PC-9 (cell line): ENCODE data around the gene ZNF71. TPM values are rescaled to one million over a fixed set of nuclear protein-coding genes. Genes with fewer than 3 reads are reported as not detected.

Source experiments
- BruUV-seq: library from RNA; stranded (reverse); fragments of 400-500 nt; replicated peaks from 2 replicates; lab custom pipeline; 2021; lab: Mats Ljungman, UMichigan
- CTCF ChIA-PET: fragments of 300-600 bp; sonication (Branson Sonifier 250); formaldehyde crosslinking; loops from one replicate; lab custom pipeline; 2022; ENCODE audit warnings: antibody characterized with exemption; lab: Charles Lee
- POLR2A ChIA-PET: fragments of 300-600 bp; sonication (Branson Sonifier 250); formaldehyde crosslinking; loops from one replicate; lab custom pipeline; 2022; ENCODE audit warnings: antibody characterized with exemption; ENCODE audit not compliant: unreplicated experiment; lab: Charles Lee
- DNase-seq, 2 experiments: peaks; one replicate each; pipeline versions ENCODE4 v3.0.0 to v3.0.0-alpha.2; 2015 to 2022; ENCODE audit warnings: mixed read lengths in 1 of 2
- H2AFZ ChIP-seq: fragments of 200-600 bp; sonication (generic); 2 replicates; pipeline ENCODE4 v1.8.1; 2017; ENCODE audit warnings: antibody characterized with exemption
- H3F3A ChIP-seq: fragments of 200-600 bp; sonication (generic); 2 replicates; pipeline ENCODE4 v1.8.1; 2017; ENCODE audit warnings: antibody characterized with exemption, mild to moderate bottlenecking, low read depth; ENCODE audit not compliant: insufficient read depth
- H3K27ac ChIP-seq: fragments of 200-600 bp; sonication (generic); 2 replicates; pipeline ENCODE4 v1.6.1; 2016; ENCODE audit warnings: mixed run types
- H3K27me3 ChIP-seq: fragments of 200-600 bp; sonication (generic); 2 replicates; pipeline ENCODE4 v1.6.1; 2016; ENCODE audit warnings: low read depth, mixed run types; ENCODE audit not compliant: insufficient read depth
- H3K36me3 ChIP-seq: fragments of 200-600 bp; sonication (generic); 2 replicates; pipeline ENCODE4 v1.6.1; 2016; ENCODE audit warnings: low read depth, mixed run types
- H3K4me1 ChIP-seq: fragments of 200-600 bp; sonication (generic); replicated peaks from 2 replicates; pipeline ENCODE4 v1.6.1; 2016; ENCODE audit warnings: mixed run types; ENCODE audit not compliant: insufficient read depth
- H3K4me2 ChIP-seq: fragments of 200-600 bp; sonication (generic); 2 replicates; pipeline ENCODE4 v1.6.1; 2017; ENCODE audit warnings: mixed run types
- H3K4me3 ChIP-seq: fragments of 200-600 bp; sonication (generic); 2 replicates; pipeline ENCODE4 v1.6.1; 2016; ENCODE audit warnings: mixed run types
- H3K79me2 ChIP-seq: fragments of 200-600 bp; sonication (generic); 2 replicates; pipeline ENCODE4 v1.6.1; 2017; ENCODE audit warnings: low read depth, mixed run types
- H3K9me2 ChIP-seq: fragments of 200-600 bp; sonication (generic); 2 replicates; pipeline ENCODE4 v1.8.1; 2017; ENCODE audit warnings: mild to moderate bottlenecking; ENCODE audit not compliant: insufficient read depth
- H3K9me3 ChIP-seq: fragments of 200-600 bp; sonication (generic); 2 replicates; pipeline ENCODE4 v1.8.1; 2016; ENCODE audit warnings: low read depth; ENCODE audit not compliant: insufficient read depth
- H4K20me1 ChIP-seq: fragments of 200-600 bp; sonication (generic); 2 replicates; pipeline ENCODE4 v1.8.1; 2017; ENCODE audit not compliant: insufficient read depth
- EZH2 ChIP-seq: fragments of 200-600 bp; sonication (generic); IDR thresholded peaks from 2 replicates; pipeline ENCODE4 v1.8.0; 2017; ENCODE audit warnings: antibody characterized with exemption, low read depth
- intact Hi-C: fragments of 100-400 bp; cut with micrococcal nuclease; formaldehyde crosslinking; loops from one replicate; pipeline ENCODE4 v1.10.0; 2022; ENCODE audit not compliant: unreplicated experiment
- total RNA-seq: library from RNA; stranded (reverse); gene quantifications from 2 replicates; pipeline ENCODE4 v1.2.3, GENCODE V29; 2021
- TF ChIP-seq, protein P1 (sequence below): fragments of 200-600 bp; sonication (generic); conservative IDR thresholded peaks from 2 replicates; pipeline ENCODE4 v1.6.1; 2017; ENCODE audit warnings: mixed run types, antibody characterized with exemption, mild to moderate bottlenecking, moderate library complexity

The ZNF71 gene
- total RNA-seq, 1 experiment from 2014 or later = 7.2 TPM

DNA sequence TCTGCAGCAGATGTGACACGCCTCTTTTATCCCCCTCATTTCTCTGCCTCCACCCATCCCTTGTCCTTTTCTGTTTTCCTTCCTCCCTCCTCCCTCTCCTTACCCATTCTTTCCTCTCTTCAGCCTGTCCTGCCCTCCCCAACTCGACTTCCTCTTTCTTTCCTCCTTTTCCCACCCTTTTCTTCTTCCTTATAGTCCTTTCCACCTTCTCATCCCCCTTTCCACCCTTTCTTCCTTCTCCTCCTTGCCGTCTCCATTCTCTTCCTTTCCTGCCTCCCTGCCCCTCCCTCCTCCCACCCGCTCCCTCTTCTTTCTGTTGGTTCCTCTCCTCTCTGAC lies 688 bp upstream of the ZNF71 start:
- TF ChIP-seq EZH2 = no peak
- TF ChIP-seq, protein P1, sequence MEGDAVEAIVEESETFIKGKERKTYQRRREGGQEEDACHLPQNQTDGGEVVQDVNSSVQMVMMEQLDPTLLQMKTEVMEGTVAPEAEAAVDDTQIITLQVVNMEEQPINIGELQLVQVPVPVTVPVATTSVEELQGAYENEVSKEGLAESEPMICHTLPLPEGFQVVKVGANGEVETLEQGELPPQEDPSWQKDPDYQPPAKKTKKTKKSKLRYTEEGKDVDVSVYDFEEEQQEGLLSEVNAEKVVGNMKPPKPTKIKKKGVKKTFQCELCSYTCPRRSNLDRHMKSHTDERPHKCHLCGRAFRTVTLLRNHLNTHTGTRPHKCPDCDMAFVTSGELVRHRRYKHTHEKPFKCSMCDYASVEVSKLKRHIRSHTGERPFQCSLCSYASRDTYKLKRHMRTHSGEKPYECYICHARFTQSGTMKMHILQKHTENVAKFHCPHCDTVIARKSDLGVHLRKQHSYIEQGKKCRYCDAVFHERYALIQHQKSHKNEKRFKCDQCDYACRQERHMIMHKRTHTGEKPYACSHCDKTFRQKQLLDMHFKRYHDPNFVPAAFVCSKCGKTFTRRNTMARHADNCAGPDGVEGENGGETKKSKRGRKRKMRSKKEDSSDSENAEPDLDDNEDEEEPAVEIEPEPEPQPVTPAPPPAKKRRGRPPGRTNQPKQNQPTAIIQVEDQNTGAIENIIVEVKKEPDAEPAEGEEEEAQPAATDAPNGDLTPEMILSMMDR = no peak
- Histone ChIP-seq H3K36me3 (peaks cover 18% of the 10 kb centered on the region; the same call in 1 of the 2 replicates), H3F3A (no peaks in the 10 kb centered on the region), H2AFZ (peak overlapping the region; percentile 90), H3K79me2 (peaks cover 14% of the 10 kb centered on the region), H3K27ac (no peak overlapping the region), H3K27me3 (no peaks in the 10 kb centered on the region; the same call in 1 of the 2 replicates), H3K4me1 (0 out of 2 replicates have a peak, but pooled peaks cover 4% of the 10 kb centered on the region), H3K9me3 (peaks cover 10% of the 10 kb centered on the region; the same call in 1 of the 2 replicates), H3K4me3 (peak overlapping the region; percentile 75; the same call in 1 of the 2 replicates), H3K4me2 (peak overlapping the region; percentile 86), H3K9me2 (no peaks in the 10 kb centered on the region), H4K20me1 (no peaks in the 10 kb centered on the region)
- ChIA-PET CTCF (interaction anchor here (0.6 kb wide), 1 partner anchor 528 kb away, joined by 4 read pairs; no protein-coding TSS in a partner anchor), POLR2A (interaction anchor here (0.6 kb wide), 1 partner anchor 495 kb away, joined by 3 read pairs; no protein-coding TSS in a partner anchor)
- intact Hi-C loops = no loop called here
- BruUV-seq = no TSS peak
- DNase-seq = no peak

GRCh38 chr19:56595548-56595899 lies 422 bp downstream of the ZNF71 start:
- no peaks in the 10 kb centered on the region; the same call in 1 of the 2 replicates for H3K27me3 ChIP-seq
- 0 out of 2 replicates have a peak, but pooled peaks cover 4% of the 10 kb centered on the region for H3K4me1 ChIP-seq
- BruUV-seq = no TSS peak
- H3K79me2 ChIP-seq = peaks cover 14% of the 10 kb centered on the region
- H3F3A ChIP-seq = no peaks in the 10 kb centered on the region
- TF ChIP-seq, protein P1 = no peak
- TF ChIP-seq EZH2 = no peak
- no peak for DNase-seq
- H3K36me3 ChIP-seq = peaks cover 19% of the 10 kb centered on the region
- H3K9me3 ChIP-seq = peaks cover 2% of the 10 kb centered on the region; the same call in 1 of the 2 replicates
- peak overlapping the region; percentile 90 for H2AFZ ChIP-seq
- H3K4me2 ChIP-seq = peak overlapping the region; percentile 86
- intact Hi-C loops = loop anchor here (1.0 kb wide), 2 partner anchors 28 to 57 kb away; partner anchors contain the start of genes ZFP28 and ZNF470
- peak overlapping the region; percentile 75 for H3K4me3 ChIP-seq
- no peaks in the 10 kb centered on the region for H4K20me1 ChIP-seq
- H3K27ac ChIP-seq = no peak overlapping the region
- POLR2A ChIA-PET = interaction anchor here (0.6 to 0.7 kb wide), 2 partner anchors 192 to 996 kb away, joined by 6 to 7 read pairs; partner anchors contain the start of genes FIZ1 and ZNF583
- H3K9me2 ChIP-seq = no peaks in the 10 kb centered on the region
- CTCF ChIA-PET = interaction anchor here (0.7 kb wide), 1 partner anchor 941 kb away, joined by 4 read pairs; no protein-coding TSS in a partner anchor

GRCh38 chr19:56596676-56597075 lies 1.6 kb downstream of the ZNF71 start:
- 0 out of 2 replicates have a peak, but pooled peaks cover 4% of the 10 kb centered on the region for H3K4me1 ChIP-seq
- DNase-seq = no peak
- H3K4me3 ChIP-seq = no peak overlapping the region
- peaks cover 31% of the 10 kb centered on the region for H3K36me3 ChIP-seq
- peaks cover 14% of the 10 kb centered on the region for H3K79me2 ChIP-seq
- POLR2A ChIA-PET = no interaction called here
- H4K20me1 ChIP-seq = no peaks in the 10 kb centered on the region
- CTCF ChIA-PET = no interaction called here
- no peak overlapping the region for H3K4me2 ChIP-seq
- H3F3A ChIP-seq = no peaks in the 10 kb centered on the region
- no peaks in the 10 kb centered on the region; the same call in 1 of the 2 replicates for H3K9me3 ChIP-seq
- no peak overlapping the region for H2AFZ ChIP-seq
- H3K27ac ChIP-seq = no peak overlapping the region
- intact Hi-C loops = no loop called here
- no peaks in the 10 kb centered on the region; the same call in 1 of the 2 replicates for H3K27me3 ChIP-seq
- TF ChIP-seq, protein P1 = no peak
- no peak for TF ChIP-seq EZH2
- BruUV-seq = no TSS peak
- no peaks in the 10 kb centered on the region for H3K9me2 ChIP-seq
